Measurements from ENCODE around the gene ALMS1.
"Not testable (repeated sequence)": the region's sequence is repeated elsewhere in the genome, so short reads cannot be mapped to it uniquely, and the experiment has no call there.

DNA sequence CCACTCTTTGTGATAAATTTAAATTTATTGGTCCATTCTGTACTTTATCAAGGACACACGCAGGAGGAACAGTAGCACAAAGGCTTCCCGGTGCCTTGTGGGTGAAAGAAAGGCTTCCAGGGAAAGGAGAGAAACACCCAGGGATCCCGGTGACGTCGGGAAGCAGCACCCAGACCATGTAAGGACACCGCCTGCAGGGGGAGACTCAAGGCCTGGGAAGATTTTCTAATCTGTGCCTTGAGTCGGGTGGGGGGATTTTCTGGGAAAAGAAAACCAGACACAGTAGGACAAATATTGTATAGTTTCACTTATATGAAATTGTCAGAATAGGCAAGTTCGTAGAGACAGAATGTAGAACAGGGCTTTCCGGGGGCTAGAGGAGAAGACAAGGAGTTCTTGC, 239.0 kb downstream of the ALMS1 start:
- not testable (repeated sequence) for TF ChIP-seq POLR2A (IDR thresholded peaks at IDR 0.05; ENCODE audit: low read depth, low read length); EZH2 (IDR thresholded peaks at IDR 0.05; ENCODE audit: borderline replicate concordance, low read depth, low read length, severe bottlenecking); POLR2AphosphoS5 (IDR thresholded peaks at IDR 0.05; ENCODE audit: insufficient read depth, low read depth, low read length)
- TF ChIP-seq, protein P1, sequence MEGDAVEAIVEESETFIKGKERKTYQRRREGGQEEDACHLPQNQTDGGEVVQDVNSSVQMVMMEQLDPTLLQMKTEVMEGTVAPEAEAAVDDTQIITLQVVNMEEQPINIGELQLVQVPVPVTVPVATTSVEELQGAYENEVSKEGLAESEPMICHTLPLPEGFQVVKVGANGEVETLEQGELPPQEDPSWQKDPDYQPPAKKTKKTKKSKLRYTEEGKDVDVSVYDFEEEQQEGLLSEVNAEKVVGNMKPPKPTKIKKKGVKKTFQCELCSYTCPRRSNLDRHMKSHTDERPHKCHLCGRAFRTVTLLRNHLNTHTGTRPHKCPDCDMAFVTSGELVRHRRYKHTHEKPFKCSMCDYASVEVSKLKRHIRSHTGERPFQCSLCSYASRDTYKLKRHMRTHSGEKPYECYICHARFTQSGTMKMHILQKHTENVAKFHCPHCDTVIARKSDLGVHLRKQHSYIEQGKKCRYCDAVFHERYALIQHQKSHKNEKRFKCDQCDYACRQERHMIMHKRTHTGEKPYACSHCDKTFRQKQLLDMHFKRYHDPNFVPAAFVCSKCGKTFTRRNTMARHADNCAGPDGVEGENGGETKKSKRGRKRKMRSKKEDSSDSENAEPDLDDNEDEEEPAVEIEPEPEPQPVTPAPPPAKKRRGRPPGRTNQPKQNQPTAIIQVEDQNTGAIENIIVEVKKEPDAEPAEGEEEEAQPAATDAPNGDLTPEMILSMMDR (IDR thresholded peaks at IDR 0.05; ENCODE audit: extremely low read depth in 1 of 2, insufficient read depth in 1 of 2, low read depth in 1 of 2, low read length in 2 of 2) = not testable (repeated sequence)
